ENCODE results near the gene PAEP. TPM values are rescaled to one million over a fixed set of nuclear protein-coding genes. Genes with fewer than 3 reads are reported as not detected.

The PAEP gene
- total RNA-seq, 1 experiment from 2014 or later = not detected

DNA sequence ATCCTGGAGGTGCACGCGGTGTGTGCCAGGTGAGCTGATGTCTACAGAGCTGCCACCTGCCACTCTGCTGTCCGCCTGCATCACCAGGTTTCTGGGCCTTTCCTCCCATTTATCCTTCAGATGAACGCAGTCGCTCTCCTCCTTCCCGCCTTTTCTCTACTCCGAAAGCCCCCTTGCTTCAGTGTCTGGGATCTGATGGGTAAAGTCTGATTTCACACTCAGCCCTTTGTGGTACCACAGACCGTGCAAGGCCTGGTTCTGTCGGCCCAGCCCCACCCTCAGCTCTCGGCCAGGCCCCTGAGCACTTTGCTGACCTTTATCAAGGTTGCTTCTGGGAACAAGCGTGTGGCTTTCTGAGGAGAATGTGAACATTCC lies 45.3 kb downstream of the PAEP start:
- in situ Hi-C loops (cut with HindIII; ENCODE audit: low pct_unique_long_range_greater_than_20kb, low sequenced_read_pairs) = no loop called here
- Histone ChIP-seq H3K27me3 (ENCODE audit: control insufficient read depth, insufficient read depth, low read length) (no peaks in the 10 kb centered on the region), H3K4me1 (ENCODE audit: control insufficient read depth, insufficient read depth, low read length) (no peaks in the 10 kb centered on the region), H3K9me3 (ENCODE audit: control insufficient read depth, insufficient read depth, low read depth, low read length) (no peaks in the 10 kb centered on the region), H3K27ac (ENCODE audit: low read length) (no peak overlapping the region), H3K4me3 (ENCODE audit: low read depth in 2 of 2, low read length in 2 of 2) (no peak overlapping the region), H3K36me3 (ENCODE audit: control insufficient read depth, insufficient read depth, low read length) (no peaks in the 10 kb centered on the region)
- no peak for ATAC-seq
- intact Hi-C loops (cut with micrococcal nuclease; ENCODE audit: unreplicated experiment) = no loop called here
- DNase-seq (ENCODE audit: low read depth, low spot score) = no peak
- no TSS peak for BruUV-seq (replicated peaks)
- no peak for TF ChIP-seq TCF7L2 (IDR thresholded peaks at IDR 0.05; ENCODE audit: low read depth, low read length)
- no peak for TF ChIP-seq SIN3A (IDR thresholded peaks at IDR 0.05; ENCODE audit: borderline replicate concordance, insufficient read depth, low read depth, low read length)
- TF ChIP-seq POLR2AphosphoS5 (IDR thresholded peaks at IDR 0.05; ENCODE audit: low read depth, low read length) = no peak
- TF ChIP-seq, protein P1, sequence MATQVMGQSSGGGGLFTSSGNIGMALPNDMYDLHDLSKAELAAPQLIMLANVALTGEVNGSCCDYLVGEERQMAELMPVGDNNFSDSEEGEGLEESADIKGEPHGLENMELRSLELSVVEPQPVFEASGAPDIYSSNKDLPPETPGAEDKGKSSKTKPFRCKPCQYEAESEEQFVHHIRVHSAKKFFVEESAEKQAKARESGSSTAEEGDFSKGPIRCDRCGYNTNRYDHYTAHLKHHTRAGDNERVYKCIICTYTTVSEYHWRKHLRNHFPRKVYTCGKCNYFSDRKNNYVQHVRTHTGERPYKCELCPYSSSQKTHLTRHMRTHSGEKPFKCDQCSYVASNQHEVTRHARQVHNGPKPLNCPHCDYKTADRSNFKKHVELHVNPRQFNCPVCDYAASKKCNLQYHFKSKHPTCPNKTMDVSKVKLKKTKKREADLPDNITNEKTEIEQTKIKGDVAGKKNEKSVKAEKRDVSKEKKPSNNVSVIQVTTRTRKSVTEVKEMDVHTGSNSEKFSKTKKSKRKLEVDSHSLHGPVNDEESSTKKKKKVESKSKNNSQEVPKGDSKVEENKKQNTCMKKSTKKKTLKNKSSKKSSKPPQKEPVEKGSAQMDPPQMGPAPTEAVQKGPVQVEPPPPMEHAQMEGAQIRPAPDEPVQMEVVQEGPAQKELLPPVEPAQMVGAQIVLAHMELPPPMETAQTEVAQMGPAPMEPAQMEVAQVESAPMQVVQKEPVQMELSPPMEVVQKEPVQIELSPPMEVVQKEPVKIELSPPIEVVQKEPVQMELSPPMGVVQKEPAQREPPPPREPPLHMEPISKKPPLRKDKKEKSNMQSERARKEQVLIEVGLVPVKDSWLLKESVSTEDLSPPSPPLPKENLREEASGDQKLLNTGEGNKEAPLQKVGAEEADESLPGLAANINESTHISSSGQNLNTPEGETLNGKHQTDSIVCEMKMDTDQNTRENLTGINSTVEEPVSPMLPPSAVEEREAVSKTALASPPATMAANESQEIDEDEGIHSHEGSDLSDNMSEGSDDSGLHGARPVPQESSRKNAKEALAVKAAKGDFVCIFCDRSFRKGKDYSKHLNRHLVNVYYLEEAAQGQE (IDR thresholded peaks at IDR 0.05; ENCODE audit: insufficient read depth in 1 of 2, low read depth in 2 of 2, low read length in 1 of 2) = no peak
- TF ChIP-seq, protein P2, sequence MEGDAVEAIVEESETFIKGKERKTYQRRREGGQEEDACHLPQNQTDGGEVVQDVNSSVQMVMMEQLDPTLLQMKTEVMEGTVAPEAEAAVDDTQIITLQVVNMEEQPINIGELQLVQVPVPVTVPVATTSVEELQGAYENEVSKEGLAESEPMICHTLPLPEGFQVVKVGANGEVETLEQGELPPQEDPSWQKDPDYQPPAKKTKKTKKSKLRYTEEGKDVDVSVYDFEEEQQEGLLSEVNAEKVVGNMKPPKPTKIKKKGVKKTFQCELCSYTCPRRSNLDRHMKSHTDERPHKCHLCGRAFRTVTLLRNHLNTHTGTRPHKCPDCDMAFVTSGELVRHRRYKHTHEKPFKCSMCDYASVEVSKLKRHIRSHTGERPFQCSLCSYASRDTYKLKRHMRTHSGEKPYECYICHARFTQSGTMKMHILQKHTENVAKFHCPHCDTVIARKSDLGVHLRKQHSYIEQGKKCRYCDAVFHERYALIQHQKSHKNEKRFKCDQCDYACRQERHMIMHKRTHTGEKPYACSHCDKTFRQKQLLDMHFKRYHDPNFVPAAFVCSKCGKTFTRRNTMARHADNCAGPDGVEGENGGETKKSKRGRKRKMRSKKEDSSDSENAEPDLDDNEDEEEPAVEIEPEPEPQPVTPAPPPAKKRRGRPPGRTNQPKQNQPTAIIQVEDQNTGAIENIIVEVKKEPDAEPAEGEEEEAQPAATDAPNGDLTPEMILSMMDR (IDR thresholded peaks at IDR 0.05) = no peak
- POLR2A ChIA-PET = no interaction called here
- CTCF ChIA-PET = no interaction called here

DNA sequence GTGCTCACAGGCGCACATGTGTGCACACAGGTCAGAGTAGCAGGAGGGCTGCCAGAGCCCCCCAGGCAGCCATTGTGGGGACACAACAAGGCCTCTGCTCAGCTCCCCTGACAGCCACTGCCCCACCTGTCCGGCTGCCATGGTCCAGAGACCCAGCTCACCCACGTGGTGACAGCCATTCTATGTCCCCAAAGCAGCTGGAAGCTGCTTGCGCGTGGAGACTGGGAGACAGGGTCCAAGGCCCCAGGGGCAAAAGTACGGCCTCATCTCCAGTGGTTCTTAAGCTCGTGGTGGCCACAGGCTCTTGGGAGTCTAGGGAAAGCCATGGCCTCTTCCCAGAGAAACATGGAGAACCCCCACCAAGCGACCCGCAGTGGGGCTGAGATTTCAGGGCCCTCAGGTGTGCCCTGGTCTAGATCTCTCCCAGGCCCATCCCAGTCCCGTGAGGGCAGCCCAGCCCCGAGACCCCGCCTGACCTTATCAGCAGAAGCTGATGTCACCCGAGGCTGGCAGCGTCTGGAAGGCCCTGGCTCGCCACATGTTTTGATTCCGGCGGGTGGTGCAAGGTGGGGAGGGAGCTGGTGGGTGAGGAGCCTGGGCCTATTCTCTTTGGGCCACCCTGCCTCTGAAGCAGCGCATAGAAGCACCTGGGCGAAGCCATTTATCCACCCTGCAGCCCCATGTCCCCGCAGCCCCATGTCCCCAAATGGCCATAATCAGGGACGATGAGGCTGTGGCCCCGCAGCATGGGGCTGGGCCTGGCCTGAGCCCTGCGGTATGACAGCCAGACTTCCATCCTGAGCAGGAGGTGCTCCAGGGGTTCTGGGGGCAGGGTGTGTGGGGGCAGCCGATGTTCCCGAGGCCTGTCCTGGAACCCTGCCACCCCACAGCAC lies 46.1 kb downstream of the PAEP start:
- Histone ChIP-seq H3K9me3 (ENCODE audit: control insufficient read depth, insufficient read depth, low read depth, low read length) (no peaks in the 10 kb centered on the region), H3K4me3 (ENCODE audit: low read depth in 2 of 2, low read length in 2 of 2) (no peak overlapping the region), H3K27ac (ENCODE audit: low read length) (no peak overlapping the region), H3K36me3 (ENCODE audit: control insufficient read depth, insufficient read depth, low read length) (no peaks in the 10 kb centered on the region), H3K27me3 (ENCODE audit: control insufficient read depth, insufficient read depth, low read length) (no peaks in the 10 kb centered on the region), H3K4me1 (ENCODE audit: control insufficient read depth, insufficient read depth, low read length) (no peaks in the 10 kb centered on the region)
- ATAC-seq = no peak
- in situ Hi-C loops (cut with HindIII; ENCODE audit: low pct_unique_long_range_greater_than_20kb, low sequenced_read_pairs) = no loop called here
- ChIA-PET POLR2A (no interaction called here), CTCF (no interaction called here)
- TF ChIP-seq SIN3A (IDR thresholded peaks at IDR 0.05; ENCODE audit: borderline replicate concordance, insufficient read depth, low read depth, low read length) = no peak
- no peak for TF ChIP-seq POLR2AphosphoS5 (IDR thresholded peaks at IDR 0.05; ENCODE audit: low read depth, low read length)
- intact Hi-C loops (cut with micrococcal nuclease; ENCODE audit: unreplicated experiment) = no loop called here
- BruUV-seq (replicated peaks) = no TSS peak
- no peak for DNase-seq (ENCODE audit: low read depth, low spot score)

Data from Panc1 (cell line).